GM12878 (cell line): ENCODE data around the gene OTOF. TPM values are rescaled to one million over a fixed set of nuclear protein-coding genes. Genes with fewer than 3 reads are reported as not detected.

Experiments used
- ATAC-seq: fragments of 200-7000 bp; cut with Tn5 transposase; 3 replicates; pipeline ENCODE4 v1.9.1; 2020; ENCODE audit warnings: mild to moderate bottlenecking, moderate library complexity
- BruUV-seq: library from RNA; stranded (reverse); fragments of 400-500 nt; replicated peaks from 2 replicates; lab custom pipeline; 2021; lab: Mats Ljungman, UMichigan
- CTCF ChIA-PET: fragments of 300-600 bp; sonication (Branson Sonifier 250); formaldehyde crosslinking; extraction: SDS; loops from one replicate; lab custom pipeline; 2021; ENCODE audit warnings: inconsistent platforms; lab: Yijun Ruan, JAX
- POLR2A ChIA-PET: fragments of 350-600 bp; formaldehyde crosslinking; extraction: SDS; loops from one replicate; lab custom pipeline; 2021; ENCODE audit warnings: inconsistent platforms; lab: Charles Lee
- RAD21 ChIA-PET: fragments of 300-600 bp; sonication (Branson Sonifier 250); formaldehyde crosslinking; loops from one replicate; lab custom pipeline; 2023; ENCODE audit warnings: antibody characterized with exemption; ENCODE audit not compliant: unreplicated experiment; lab: Charles Lee
- SMC1A ChIA-PET: fragments of 300-600 bp; sonication (Branson Sonifier 250); formaldehyde crosslinking; loops from one replicate; lab custom pipeline; 2023; ENCODE audit not compliant: unreplicated experiment, uncharacterized antibody; lab: Charles Lee
- DNase-seq: peaks from one replicate; pipeline ENCODE4 v3.0.0-alpha.2; 2011; ENCODE audit warnings: low read depth, low spot score
- FAIRE-seq: peaks from 3 replicates; lab custom pipeline; 2011; peaks lifted over from hg19 to GRCh38; lab: Jason Lieb, UNC
- H2AFZ ChIP-seq: 2 replicates; pipeline ENCODE4 v1.6.0; 2011; ENCODE audit warnings: low read depth, low read length, control low read depth; ENCODE audit not compliant: control insufficient read depth
- H3K27ac ChIP-seq: 2 replicates; pipeline ENCODE4 v1.5.1; 2011; ENCODE audit warnings: control low read depth; ENCODE audit not compliant: control insufficient read depth, insufficient read depth
- H3K27me3 ChIP-seq, 2 experiments: replicated peaks in 1 of 2; 2 replicates each; pipeline versions ENCODE4 v1.6.0 to v1.6.1; 2011; ENCODE audit warnings: low read length in 1 of 2; ENCODE audit not compliant: control insufficient read depth in 2 of 2, insufficient read depth in 2 of 2
- H3K36me3 ChIP-seq, 2 experiments: 2 replicates each; pipeline ENCODE4 v1.5.1; 2011; ENCODE audit warnings: low read length in 1 of 2; ENCODE audit not compliant: control insufficient read depth in 2 of 2, insufficient read depth in 2 of 2
- H3K4me1 ChIP-seq: 2 replicates; pipeline ENCODE4 v1.6.1; 2011; ENCODE audit warnings: mild to moderate bottlenecking, low read length, moderate library complexity, mixed read lengths; ENCODE audit not compliant: control insufficient read depth, insufficient read depth
- H3K4me2 ChIP-seq: 2 replicates; pipeline ENCODE4 v1.6.0; 2011; ENCODE audit warnings: control low read depth; ENCODE audit not compliant: control insufficient read depth, insufficient read depth
- H3K4me3 ChIP-seq: fragments of 200-600 bp; sonication (generic); 2 replicates; pipeline ENCODE4 v1.5.1; 2016
- H3K79me2 ChIP-seq: 2 replicates; pipeline ENCODE4 v1.6.0; 2011; ENCODE audit warnings: low read length; ENCODE audit not compliant: control insufficient read depth, insufficient read depth
- H3K9ac ChIP-seq: 2 replicates; pipeline ENCODE4 v1.8.0; 2011; ENCODE audit warnings: low read length, control low read depth, mixed read lengths; ENCODE audit not compliant: control insufficient read depth, insufficient read depth
- H3K9me3 ChIP-seq: replicated peaks from 3 replicates; pipeline ENCODE4 v1.5.1; 2011; ENCODE audit warnings: mild to moderate bottlenecking, low read length; ENCODE audit not compliant: control insufficient read depth, insufficient read depth
- H4K20me1 ChIP-seq: 2 replicates; pipeline ENCODE4 v1.6.0; 2011; ENCODE audit not compliant: control insufficient read depth, insufficient read depth
- BACH1 ChIP-seq: fragments of 450-650 bp; IDR thresholded peaks from 2 replicates; pipeline ENCODE4 v1.6.1; 2017; ENCODE audit warnings: mild to moderate bottlenecking, borderline replicate concordance
- CEBPZ ChIP-seq: fragments of 150-350 bp; IDR thresholded peaks from 2 replicates; pipeline ENCODE4 v1.6.1; 2016; ENCODE audit warnings: low read depth, low read length
- FOXM1 ChIP-seq: IDR thresholded peaks from 2 replicates; pipeline ENCODE4 v1.6.1; 2012; ENCODE audit warnings: low read depth, mild to moderate bottlenecking, inconsistent platforms, low read length, moderate library complexity
- HCFC1 ChIP-seq: fragments of 150-350 bp; IDR thresholded peaks from 2 replicates; pipeline ENCODE4 v1.6.1; 2014; ENCODE audit warnings: low read length
- IRF3 ChIP-seq: fragments of 450-650 bp; IDR thresholded peaks from 2 replicates; pipeline ENCODE4 v1.6.1; 2014; ENCODE audit warnings: mild to moderate bottlenecking
- NBN ChIP-seq: fragments of 450-650 bp; IDR thresholded peaks from 2 replicates; pipeline ENCODE4 v1.6.1; 2016
- NFXL1 ChIP-seq: fragments of 450-650 bp; IDR thresholded peaks from 2 replicates; pipeline ENCODE4 v1.6.1; 2017; ENCODE audit warnings: antibody characterized with exemption, mild to moderate bottlenecking, borderline replicate concordance
- NR2F1 ChIP-seq: fragments of 450-650 bp; conservative IDR thresholded peaks from 2 replicates; pipeline ENCODE4 v1.6.1; 2017; ENCODE audit warnings: mild to moderate bottlenecking
- RBBP5 ChIP-seq: fragments of 200-600 bp; sonication (generic); conservative IDR thresholded peaks from 2 replicates; pipeline ENCODE4 v1.6.1; 2016
- RELA ChIP-seq: fragments of 450-650 bp; IDR thresholded peaks from 2 replicates; pipeline ENCODE4 v1.8.0; 2014; ENCODE audit warnings: borderline replicate concordance; ENCODE audit not compliant: partially characterized antibody
- SMAD1 ChIP-seq: fragments of 450-650 bp; IDR thresholded peaks from 2 replicates; pipeline ENCODE4 v1.6.1; 2018; ENCODE audit warnings: mild to moderate bottlenecking, low read depth; ENCODE audit not compliant: partially characterized antibody
- SMC3 ChIP-seq: IDR thresholded peaks from 2 replicates; pipeline ENCODE4 v1.6.1; 2011; ENCODE audit warnings: low read length, improper control_type of control experiment, borderline replicate concordance
- SREBF1 ChIP-seq: IDR thresholded peaks from 2 replicates; pipeline ENCODE4 v1.6.1; 2012; ENCODE audit warnings: mild to moderate bottlenecking, low read length
- SRF ChIP-seq, 2 experiments: IDR thresholded peaks; 2 replicates each; pipeline ENCODE4 v1.6.1; 2011; ENCODE audit warnings: low read depth in 2 of 2, low read length in 2 of 2, mild to moderate bottlenecking in 1 of 2, moderate library complexity in 1 of 2
- SUZ12 ChIP-seq: fragments of 200-600 bp; sonication (generic); IDR thresholded peaks from one replicate; pipeline ENCODE4 v1.6.1; 2018; ENCODE audit warnings: antibody characterized with exemption, mild to moderate bottlenecking; ENCODE audit not compliant: unreplicated experiment
- YY1 ChIP-seq: IDR thresholded peaks from 2 replicates; pipeline ENCODE4 v1.6.1; 2011; ENCODE audit warnings: low read depth, mild to moderate bottlenecking, low read length
- ZNF384 ChIP-seq: IDR thresholded peaks from 2 replicates; pipeline ENCODE4 v1.6.1; 2012; ENCODE audit warnings: low read depth, mild to moderate bottlenecking, low read length, improper control_type of control experiment, borderline replicate concordance
- ZSCAN29 ChIP-seq: fragments of 450-650 bp; IDR thresholded peaks from 2 replicates; pipeline ENCODE4 v1.6.1; 2017; ENCODE audit warnings: mild to moderate bottlenecking, moderate library complexity
- WGBS: methylation state at CpG from one replicate; pipeline ENCODE4 v1.1.6; 2016; ENCODE audit warnings: low lambda C conversion rate; ENCODE audit not compliant: insufficient replicate concordance, insufficient coverage; ENCODE audit errors: missing lambda C conversion rate; 5-methylcytosine and 5-hydroxymethylcytosine counted together
- in situ Hi-C: fragments of 300-500 bp; cut with MboI; formaldehyde crosslinking; loops from 9 replicates; pipeline ENCODE4 v1.14.3; 2018; ENCODE audit warnings: mixed read lengths
- intact Hi-C: fragments of 100-400 bp; cut with micrococcal nuclease; formaldehyde crosslinking; loops from one replicate; pipeline ENCODE4 v1.14.2; 2022; ENCODE audit not compliant: unreplicated experiment
- polyA plus RNA-seq, 11 experiments: library from polyadenylated mRNA; depleted of rRNA in 4 of 11; unstranded in 6 of 11; stranded (reverse) in 5 of 11; fragments of >200 nt; fragmentation: Nextera tagmentation in 4 of 11; fragmentation: Illumina TruSeq in 1 of 11; extraction: Ambion mirVana in 4 of 11; extraction: Trizol in 1 of 11; gene quantifications; 1 replicate in 1 of 11; 2 replicates in 10 of 11; pipeline versions ENCODE4 v1.2.1 to v1.2.3, GENCODE V29; 2011 to 2016; ENCODE audit warnings: inconsistent platforms in 2 of 11, missing spikeins in 2 of 11, low read depth in 1 of 11
- total RNA-seq, 4 experiments: library from RNA; depleted of rRNA in 3 of 4; stranded (reverse); fragments of >200 nt in 3 of 4; fragmentation: Illumina TruSeq in 1 of 4; extraction: Trizol in 1 of 4; gene quantifications; 2 replicates each; pipeline versions ENCODE4 v1.2.1 to v1.2.3, GENCODE V29; 2013 to 2021

OTOF gene
- total and polyA plus RNA-seq, 10 of the 15 experiments (the other 5 are each of a cell fraction or from before 2014, with no cell fraction given) = under 0.01 to 0.31 (median 0.07) TPM; not detected in 6

- TF ChIP-seq IRF3 = no peak
- TF ChIP-seq SRF (IDR thresholded peaks at IDR 0.05; ENCODE audit: low read depth in 2 of 2, low read length in 2 of 2) = no peak
Measured at GRCh38 chr2:26489213-26489850, 11.4 kb upstream of the OTOF start (continued).

GRCh38 chr2:26488463-26489212, 10.7 kb upstream of the OTOF start:
- no peaks in the 10 kb centered on the region for H3K79me2 ChIP-seq
- ChIA-PET CTCF (no interaction called here), POLR2A (no interaction called here), RAD21 (no interaction called here), SMC1A (no interaction called here)
- no peaks in the 10 kb centered on the region for H4K20me1 ChIP-seq
- H3K4me1 ChIP-seq = peaks cover 9% of the 10 kb centered on the region
- H3K4me2 ChIP-seq = no peak overlapping the region
- no peak overlapping the region for H3K27ac ChIP-seq
- ATAC-seq = no peak
- no peak overlapping the region for H3K9ac ChIP-seq
- H3K4me3 ChIP-seq = no peak overlapping the region
- 54% methylated on average over 20 of the region's 20 CpGs for WGBS
- H3K36me3 ChIP-seq = no peaks in the 10 kb centered on the region
- no peaks in the 10 kb centered on the region for H3K9me3 ChIP-seq
- no peak overlapping the region for H2AFZ ChIP-seq
- intact Hi-C loops (no loop called here), in situ Hi-C loops (no loop called here)
- no peak for FAIRE-seq
- TF ChIP-seq NBN (no peak), HCFC1 (no peak), ZNF384 (no peak), NR2F1 (no peak), ZSCAN29 (no peak), NFXL1 (no peak), RELA (no peak), SREBF1 (no peak), FOXM1 (no peak), BACH1 (no peak), CEBPZ (no peak), YY1 (no peak), RBBP5 (no peak), SMC3 (no peak), SMAD1 (no peak), SUZ12 (no peak)
- no TSS peak for BruUV-seq
- no peaks in the 10 kb centered on the region for H3K27me3 ChIP-seq
- no peak for DNase-seq
